Measurements from ENCODE around the gene CBFA2T3. TPM values are rescaled to one million over a fixed set of nuclear protein-coding genes. Genes with fewer than 3 reads are reported as not detected.

The CBFA2T3 gene
- total and polyA plus RNA-seq, 2 of the 8 experiments (the other 6 are each of a cell fraction or from before 2014, with no cell fraction given): 0.51 to 1.3 TPM

GRCh38 chr16:88988980-88989811, 12.2 kb upstream of the CBFA2T3 start (continued):
- TF ChIP-seq POLR2AphosphoS5 (IDR thresholded peaks at IDR 0.05; ENCODE audit: low read depth, low read length): no peak
- no peak for TF ChIP-seq EZH2 (IDR thresholded peaks at IDR 0.05; ENCODE audit: low read depth, low read length, severe bottlenecking)
- TF ChIP-seq E2F6 (IDR thresholded peaks at IDR 0.05): no peak
- TF ChIP-seq CTCF (IDR thresholded peaks at IDR 0.05; ENCODE audit: control extremely low read depth in 1 of 3, insufficient read depth in 1 of 3, low read depth in 1 of 3, low read length in 3 of 3): no peak
- no peak for TF ChIP-seq CBX5 (IDR thresholded peaks at IDR 0.05; ENCODE audit: low read depth, low read length)
- no peak for TF ChIP-seq ATF3 (IDR thresholded peaks at IDR 0.05; ENCODE audit: insufficient read depth, low read depth, low read length)
- no peak for TF ChIP-seq RBBP5 (IDR thresholded peaks at IDR 0.05; ENCODE audit: borderline replicate concordance, low read depth, low read length)
- no peak for TF ChIP-seq KDM1A (IDR thresholded peaks at IDR 0.05; ENCODE audit: borderline replicate concordance, low read length)
